A549 (cell line): ENCODE measurements around the gene NEDD4L. TPM values are rescaled to one million over a fixed set of nuclear protein-coding genes. Genes with fewer than 3 reads are reported as not detected.

Experiments
- ATAC-seq, 2 experiments: fragments of 200-7000 bp in 1 of 2; fragments of >200 bp in 1 of 2; cut with Nextera tagmentation in 1 of 2; cut with Tn5 transposase in 1 of 2; 3 replicates each; pipeline versions ENCODE4 v1.8.0 to v1.9.1; 2018 to 2020; ENCODE audit warnings: mild to moderate bottlenecking in 1 of 2, moderate library complexity in 1 of 2
- CTCF ChIA-PET: fragments of 300-600 bp; sonication (Branson Sonifier 250); formaldehyde crosslinking; extraction: SDS; loops from one replicate; lab custom pipeline; 2021; ENCODE audit warnings: antibody characterized with exemption, inconsistent platforms; lab: Yijun Ruan, JAX
- POLR2A ChIA-PET: fragments of 350-600 bp; formaldehyde crosslinking; extraction: SDS; loops from one replicate; lab custom pipeline; 2021; ENCODE audit warnings: antibody characterized with exemption, inconsistent platforms; lab: Yijun Ruan, JAX
- DNase-seq, 2 experiments: peaks; one replicate each; pipeline versions ENCODE4 v3.0.0 to v3.0.0-alpha.2; 2011 to 2016; ENCODE audit warnings: low read depth in 1 of 2, low spot score in 1 of 2
- FAIRE-seq: peaks from 2 replicates; lab custom pipeline; 2011; peaks lifted over from hg19 to GRCh38; lab: Jason Lieb, UNC
- H3K27ac ChIP-seq, 2 experiments: fragments of >200 bp; sonication (Bioruptor Twin); formaldehyde crosslinking; 3 replicates each; pipeline ENCODE4 v1.5.1; 2016 to 2017
- H3K4me1 ChIP-seq: fragments of >200 bp; sonication (Bioruptor Twin); formaldehyde crosslinking; 3 replicates; pipeline ENCODE4 v1.6.1; 2016
- H3K4me2 ChIP-seq: fragments of >200 bp; sonication (Bioruptor Twin); formaldehyde crosslinking; 3 replicates; pipeline ENCODE4 v1.6.1; 2016
- H3K4me3 ChIP-seq: fragments of >200 bp; sonication (Bioruptor Twin); formaldehyde crosslinking; 3 replicates; pipeline ENCODE4 v1.5.1; 2016
- H3K9me3 ChIP-seq: fragments of >200 bp; sonication (Bioruptor Twin); formaldehyde crosslinking; 3 replicates; pipeline ENCODE4 v1.6.1; 2016
- CEBPB ChIP-seq, 2 experiments: fragments of >200 bp in 1 of 2; sonication (Bioruptor Twin) in 1 of 2; formaldehyde crosslinking in 1 of 2; IDR thresholded peaks; 2 replicates each; pipeline ENCODE4 v1.6.1; 2012 to 2016
- CHD4 ChIP-seq: fragments of 200-600 bp; sonication (generic); IDR thresholded peaks from 2 replicates; pipeline ENCODE4 v1.6.1; 2016; ENCODE audit warnings: antibody characterized with exemption, mild to moderate bottlenecking, borderline replicate concordance
- EHF ChIP-seq: fragments of 250-450 bp; sonication (Bioruptor Pico); IDR thresholded peaks from 2 replicates; pipeline ENCODE4 v1.5.0; 2020; ENCODE audit warnings: mild to moderate bottlenecking
- EP300 ChIP-seq, 2 experiments: fragments of >200 bp; sonication (Bioruptor Twin); formaldehyde crosslinking; IDR thresholded peaks; 2 replicates in 1 of 2; 3 replicates in 1 of 2; pipeline ENCODE4 v1.6.1; 2016 to 2017
- FOSL2 ChIP-seq, 2 experiments: fragments of 450-650 bp in 1 of 2; fragments of >200 bp in 1 of 2; sonication (Bioruptor Twin) in 1 of 2; formaldehyde crosslinking; IDR thresholded peaks; 2 replicates each; pipeline versions ENCODE4 v1.5.0 to v1.6.1; 2016 to 2020; ENCODE audit warnings: mild to moderate bottlenecking in 1 of 2, moderate library complexity in 1 of 2
- JUNB ChIP-seq: fragments of >200 bp; sonication (Bioruptor Twin); formaldehyde crosslinking; IDR thresholded peaks from 2 replicates; pipeline ENCODE4 v1.6.1; 2016
- MAZ ChIP-seq: fragments of 150-350 bp; IDR thresholded peaks from 2 replicates; pipeline ENCODE4 v1.6.1; 2014; ENCODE audit warnings: antibody characterized with exemption, low read depth, low read length, borderline replicate concordance
- MYC ChIP-seq: IDR thresholded peaks from 2 replicates; pipeline ENCODE4 v1.6.1; 2012; ENCODE audit warnings: mild to moderate bottlenecking, inconsistent platforms, low read length, improper control_type of control experiment, borderline replicate concordance
- NFE2L2 ChIP-seq: fragments of 150-350 bp; conservative IDR thresholded peaks from 2 replicates; pipeline ENCODE4 v1.6.1; 2014; ENCODE audit warnings: low read length
- NR3C1 ChIP-seq: fragments of >200 bp; sonication (Bioruptor Twin); formaldehyde crosslinking; IDR thresholded peaks from 3 replicates; pipeline ENCODE4 v1.6.1; 2017
- PHF8 ChIP-seq: fragments of 200-600 bp; sonication (generic); IDR thresholded peaks from 2 replicates; pipeline ENCODE4 v1.6.1; 2016; ENCODE audit warnings: low read depth, mild to moderate bottlenecking, antibody characterized with exemption, moderate library complexity, borderline replicate concordance
- RAD21 ChIP-seq, 2 experiments: fragments of >200 bp in 1 of 2; sonication (Bioruptor Twin) in 1 of 2; formaldehyde crosslinking in 1 of 2; IDR thresholded peaks in 1 of 2; conservative IDR thresholded peaks in 1 of 2; 2 replicates in 1 of 2; 3 replicates in 1 of 2; pipeline ENCODE4 v1.6.1; 2012 to 2018; ENCODE audit warnings: inconsistent platforms in 1 of 2
- SREBF2 ChIP-seq: fragments of 450-650 bp; IDR thresholded peaks from 2 replicates; pipeline ENCODE4 v1.6.1; 2014; ENCODE audit warnings: mild to moderate bottlenecking, moderate library complexity
- WGBS: methylation state at CpG from one replicate; pipeline ENCODE4 v1.1.6; 2017; ENCODE audit errors: missing lambda C conversion rate; 5-methylcytosine and 5-hydroxymethylcytosine counted together
- polyA plus RNA-seq, 4 experiments: library from polyadenylated mRNA; depleted of rRNA in 3 of 4; stranded (reverse); fragments of >200 nt; fragmentation: RNase III in 1 of 4; extraction: RNeasy Plus Mini Kit Qiagen cat#74134 plus additional on column Dnase treatment in 1 of 4; gene quantifications; 2 replicates in 3 of 4; 3 replicates in 1 of 4; pipeline ENCODE4 v1.2.3, GENCODE V29; 2011 to 2017
- TF ChIP-seq, protein P1 (sequence below): IDR thresholded peaks from 2 replicates; pipeline ENCODE4 v1.6.1; 2012
- TF ChIP-seq, protein P2 (sequence below): fragments of >200 bp; sonication (Bioruptor Twin); formaldehyde crosslinking; IDR thresholded peaks from 3 replicates; pipeline ENCODE4 v1.5.1; 2016

NEDD4L gene
- polyA plus RNA-seq, 2 of the 4 experiments (the other 2 are of a cell fraction): 18.0 to 36.5 TPM

DNA sequence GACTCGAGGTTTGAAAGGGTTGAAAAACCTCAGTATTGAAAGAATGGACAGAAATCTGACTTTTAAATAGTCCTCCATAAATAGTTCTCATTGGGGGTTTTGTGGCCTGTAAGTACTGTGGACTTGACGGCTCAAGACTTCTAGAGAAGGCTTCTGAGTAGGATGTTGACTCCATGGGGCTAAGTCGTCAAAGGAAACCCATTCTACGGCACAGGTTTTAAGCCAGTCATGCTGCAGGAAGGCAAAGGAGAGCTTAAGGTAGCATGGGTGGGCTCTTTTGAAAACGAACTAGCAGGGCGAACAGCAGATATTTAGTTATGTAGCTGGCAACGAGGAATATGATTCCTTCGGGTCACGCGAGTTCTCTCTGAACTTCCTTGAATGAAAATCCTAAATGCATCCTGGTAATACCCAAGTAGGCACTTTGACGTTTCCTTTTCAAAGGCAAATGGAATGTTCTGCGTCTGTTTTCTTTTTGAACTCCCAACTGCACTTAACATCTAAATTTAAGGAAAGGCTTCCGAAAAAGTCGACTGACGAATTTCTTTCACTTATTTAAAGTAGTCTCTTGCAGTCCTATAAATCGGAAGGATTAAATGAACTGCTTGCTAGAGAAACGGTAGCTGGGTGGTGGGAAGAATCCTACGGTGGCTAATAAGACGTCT, 1.1 kb upstream of the NEDD4L start:
- POLR2A ChIA-PET: interaction anchor here (1.0 to 1.2 kb wide), 2 partner anchors 79 to 84 kb away, joined by 5 read pairs; no protein-coding TSS in a partner anchor
- DNase-seq: no peak

GRCh38 chr18:58044370-58045241, 580 bp downstream of the NEDD4L start:
- TF ChIP-seq, protein P1, sequence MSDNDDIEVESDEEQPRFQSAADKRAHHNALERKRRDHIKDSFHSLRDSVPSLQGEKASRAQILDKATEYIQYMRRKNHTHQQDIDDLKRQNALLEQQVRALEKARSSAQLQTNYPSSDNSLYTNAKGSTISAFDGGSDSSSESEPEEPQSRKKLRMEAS: peak; percentile 33; the same call in 1 of the 2 replicates
- TF ChIP-seq NFE2L2 (no peak), CEBPB (IDR thresholded peaks at IDR 0.05) (peak in 1 of 2 experiments; percentile 33; a peak in 1 of 4 replicates)
- DNase-seq (peak; percentile 32 to 41), ATAC-seq (peak; percentile 66 to 68), FAIRE-seq (no peak)
- Histone ChIP-seq H3K4me1 (peaks cover 17% of the 10 kb centered on the region), H3K27ac (peak overlapping the region; percentile 91 to 94), H3K9me3 (no peaks in the 10 kb centered on the region), H3K4me2 (peak overlapping the region; percentile 92), H3K4me3 (peak overlapping the region; percentile 86)
- ChIA-PET POLR2A (interaction anchor here (0.6 kb wide), 1 partner anchor 398 kb away, joined by 4 read pairs; no protein-coding TSS in a partner anchor), CTCF (interaction anchor here (0.6 to 2.9 kb wide), 6 partner anchors 11 to 443 kb away, joined by 3 to 20 read pairs (median 5); no protein-coding TSS in a partner anchor)
- 0% methylated on average over 6 of the region's 94 CpGs for WGBS

More for the DNA sequence above, 1.1 kb upstream of the NEDD4L start:
- no peak for ATAC-seq
- FAIRE-seq: no peak
- WGBS: 9% methylated on average over 19 of the region's 19 CpGs
- H3K4me2 ChIP-seq: peak overlapping the region; percentile 89
- peak overlapping the region; percentile 86 for H3K4me3 ChIP-seq
- peak overlapping the region; percentile 91 to 94 for H3K27ac ChIP-seq
- CTCF ChIA-PET: interaction anchor here (0.8 to 2.9 kb wide), 55 partner anchors 10 to 721 kb away, joined by 3 to 24 read pairs (median 4); no protein-coding TSS in a partner anchor
- no peaks in the 10 kb centered on the region for H3K9me3 ChIP-seq
- TF ChIP-seq PHF8 (no peak), NR3C1 (no peak), MAZ (no peak), EP300 (IDR thresholded peaks at IDR 0.05) (no peak), EHF (CRISPR knock-in tag) (no peak), FOSL2 (IDR thresholded peaks at IDR 0.05) (no peak), FOSL2 (CRISPR knock-in tag; IDR thresholded peaks at IDR 0.05) (no peak), CHD4 (no peak), MYC (no peak), SREBF2 (no peak)
- TF ChIP-seq, protein P2, sequence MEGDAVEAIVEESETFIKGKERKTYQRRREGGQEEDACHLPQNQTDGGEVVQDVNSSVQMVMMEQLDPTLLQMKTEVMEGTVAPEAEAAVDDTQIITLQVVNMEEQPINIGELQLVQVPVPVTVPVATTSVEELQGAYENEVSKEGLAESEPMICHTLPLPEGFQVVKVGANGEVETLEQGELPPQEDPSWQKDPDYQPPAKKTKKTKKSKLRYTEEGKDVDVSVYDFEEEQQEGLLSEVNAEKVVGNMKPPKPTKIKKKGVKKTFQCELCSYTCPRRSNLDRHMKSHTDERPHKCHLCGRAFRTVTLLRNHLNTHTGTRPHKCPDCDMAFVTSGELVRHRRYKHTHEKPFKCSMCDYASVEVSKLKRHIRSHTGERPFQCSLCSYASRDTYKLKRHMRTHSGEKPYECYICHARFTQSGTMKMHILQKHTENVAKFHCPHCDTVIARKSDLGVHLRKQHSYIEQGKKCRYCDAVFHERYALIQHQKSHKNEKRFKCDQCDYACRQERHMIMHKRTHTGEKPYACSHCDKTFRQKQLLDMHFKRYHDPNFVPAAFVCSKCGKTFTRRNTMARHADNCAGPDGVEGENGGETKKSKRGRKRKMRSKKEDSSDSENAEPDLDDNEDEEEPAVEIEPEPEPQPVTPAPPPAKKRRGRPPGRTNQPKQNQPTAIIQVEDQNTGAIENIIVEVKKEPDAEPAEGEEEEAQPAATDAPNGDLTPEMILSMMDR: no peak
- peaks cover 17% of the 10 kb centered on the region for H3K4me1 ChIP-seq

- peak; percentile 13 to 38; a peak in 4 of 6 replicates for ATAC-seq
- peak in 1 of 2 experiments; percentile 38 for DNase-seq
Measured at GRCh38 chr18:58045242-58046092, 1.4 kb downstream of the NEDD4L start.

More at GRCh38 chr18:58045242-58046092, 1.4 kb downstream of the NEDD4L start:
- no peak for FAIRE-seq
- H3K4me2 ChIP-seq: peak overlapping the region; percentile 92
- H3K4me1 ChIP-seq: peaks cover 17% of the 10 kb centered on the region
- peak overlapping the region; percentile 91 to 94 for H3K27ac ChIP-seq
- H3K4me3 ChIP-seq: peak overlapping the region; percentile 86
- H3K9me3 ChIP-seq: no peaks in the 10 kb centered on the region
- TF ChIP-seq RAD21 (conservative IDR thresholded peaks at IDR 0.05 in 1 of 2, IDR thresholded peaks at IDR 0.05 in 1 of 2) (0 out of 5 replicates have a peak, but pooled peaks of 1 of the 2 experiments have one; percentile 8), JUNB (no peak)
- CTCF ChIA-PET: interaction anchor here (0.6 to 2.9 kb wide), 8 partner anchors 10 to 443 kb away, joined by 3 to 20 read pairs (median 4); no protein-coding TSS in a partner anchor
- under 1% methylated on average over 21 of the region's 33 CpGs for WGBS
- POLR2A ChIA-PET: interaction anchor here (1.6 kb wide), 1 partner anchor 76 kb away, joined by 3 read pairs; no protein-coding TSS in a partner anchor
